Vagina (tissue), 2 donors: ENCODE results near the gene GPR42.

Experiments used
- POLR2AphosphoS5 ChIP-seq, 2 donors: sonication (generic); formaldehyde crosslinking; IDR thresholded peaks; one replicate each; pipeline ENCODE4 v1.9.0; 2017; ENCODE audit warnings: antibody characterized with exemption in 2 of 2, mild to moderate bottlenecking in 2 of 2, low read depth in 1 of 2; ENCODE audit not compliant: insufficient read depth in 1 of 2
- TF ChIP-seq, protein P1 (sequence below), 3 experiments: fragments of 450-650 bp in 2 of 3; fragments of 200-600 bp in 1 of 3; sonication (generic) in 1 of 3; IDR thresholded peaks; one replicate each; pipeline ENCODE4 v1.5.1; 2017 to 2019; ENCODE audit warnings: antibody characterized with exemption in 3 of 3, mild to moderate bottlenecking in 2 of 3, moderate library complexity in 2 of 3

DNA sequence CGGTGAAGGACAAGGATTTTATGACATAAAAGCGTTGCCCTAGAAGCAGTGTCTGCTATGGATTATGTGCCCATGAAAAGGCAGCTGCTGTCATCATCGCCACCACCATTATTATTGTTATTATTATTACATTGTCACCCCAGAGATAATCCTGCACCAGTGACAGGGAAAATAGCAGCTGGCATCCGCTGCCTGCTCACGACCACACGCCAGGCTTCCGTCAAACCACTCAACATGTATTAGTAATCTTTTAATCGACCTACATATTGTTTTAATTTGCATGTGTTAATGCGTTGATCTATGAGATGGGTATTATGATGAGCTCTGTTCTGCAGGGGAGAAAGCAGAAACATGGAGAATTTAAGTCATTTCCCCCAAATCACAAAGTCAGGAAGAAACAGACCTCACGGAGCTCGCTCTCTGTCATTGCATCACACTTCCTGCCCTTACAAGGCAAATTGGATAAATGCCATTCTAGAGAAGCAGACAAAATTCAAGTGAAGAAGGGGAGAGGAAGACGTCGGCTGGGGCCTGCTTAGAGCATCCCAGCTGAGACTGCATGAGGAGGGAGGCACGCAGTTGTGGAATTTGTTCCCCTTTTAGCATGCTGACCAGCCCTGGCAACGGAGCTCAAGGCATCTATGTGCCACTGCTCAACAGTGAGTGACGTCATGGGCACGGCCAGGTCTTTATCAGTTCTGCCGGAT is 12.8 kb upstream of the GPR42 start, which contains the start of gene FFAR3:
- TF ChIP-seq, protein P1, sequence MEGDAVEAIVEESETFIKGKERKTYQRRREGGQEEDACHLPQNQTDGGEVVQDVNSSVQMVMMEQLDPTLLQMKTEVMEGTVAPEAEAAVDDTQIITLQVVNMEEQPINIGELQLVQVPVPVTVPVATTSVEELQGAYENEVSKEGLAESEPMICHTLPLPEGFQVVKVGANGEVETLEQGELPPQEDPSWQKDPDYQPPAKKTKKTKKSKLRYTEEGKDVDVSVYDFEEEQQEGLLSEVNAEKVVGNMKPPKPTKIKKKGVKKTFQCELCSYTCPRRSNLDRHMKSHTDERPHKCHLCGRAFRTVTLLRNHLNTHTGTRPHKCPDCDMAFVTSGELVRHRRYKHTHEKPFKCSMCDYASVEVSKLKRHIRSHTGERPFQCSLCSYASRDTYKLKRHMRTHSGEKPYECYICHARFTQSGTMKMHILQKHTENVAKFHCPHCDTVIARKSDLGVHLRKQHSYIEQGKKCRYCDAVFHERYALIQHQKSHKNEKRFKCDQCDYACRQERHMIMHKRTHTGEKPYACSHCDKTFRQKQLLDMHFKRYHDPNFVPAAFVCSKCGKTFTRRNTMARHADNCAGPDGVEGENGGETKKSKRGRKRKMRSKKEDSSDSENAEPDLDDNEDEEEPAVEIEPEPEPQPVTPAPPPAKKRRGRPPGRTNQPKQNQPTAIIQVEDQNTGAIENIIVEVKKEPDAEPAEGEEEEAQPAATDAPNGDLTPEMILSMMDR (IDR thresholded peaks at IDR 0.05): no peak
- no peak for TF ChIP-seq POLR2AphosphoS5 (IDR thresholded peaks at IDR 0.05; ENCODE audit: insufficient read depth in 1 of 2, low read depth in 1 of 2)
